Neural crest cell (in vitro differentiated cells): ENCODE data around the gene BEND4. TPM values are rescaled to one million over a fixed set of nuclear protein-coding genes. Genes with fewer than 3 reads are reported as not detected.

ENCODE experiments used
- DNase-seq: peaks from one replicate; pipeline ENCODE4 v3.0.0; 2021; ENCODE audit warnings: low read depth, mixed read lengths, low spot score
- H3K27ac Mint-ChIP-seq: one replicate; pipeline ENCODE4 v1.8.0; 2021; ENCODE audit warnings: mild to moderate bottlenecking, mixed read lengths; ENCODE audit not compliant: unreplicated experiment
- H3K27me3 Mint-ChIP-seq: 2 replicates; pipeline ENCODE4 v1.8.0; 2021; ENCODE audit warnings: low read depth, mild to moderate bottlenecking, mixed read lengths
- H3K36me3 Mint-ChIP-seq: 2 replicates; pipeline ENCODE4 v1.8.0; 2021; ENCODE audit warnings: low read depth, mild to moderate bottlenecking, mixed read lengths
- H3K4me1 Mint-ChIP-seq: 2 replicates; pipeline ENCODE4 v1.8.0; 2021; ENCODE audit warnings: mixed read lengths
- H3K4me3 Mint-ChIP-seq: one replicate; pipeline ENCODE4 v1.8.0; 2021; ENCODE audit warnings: mild to moderate bottlenecking, mixed read lengths
- H3K9me3 Mint-ChIP-seq: 2 replicates; pipeline ENCODE4 v1.8.0; 2021; ENCODE audit warnings: mixed read lengths
- total RNA-seq: library from RNA; stranded (reverse); gene quantifications from 2 replicates; pipeline ENCODE4 v1.2.1, GENCODE V29; 2021
- TF ChIP-seq, protein P1 (sequence below): fragments of 200-600 bp; sonication (generic); conservative IDR thresholded peaks from 2 replicates; pipeline ENCODE4 v1.5.0; 2021; ENCODE audit warnings: antibody characterized with exemption, mild to moderate bottlenecking

The BEND4 gene
- total RNA-seq, 1 donor from 2014 or later, result 0.40 TPM

DNA sequence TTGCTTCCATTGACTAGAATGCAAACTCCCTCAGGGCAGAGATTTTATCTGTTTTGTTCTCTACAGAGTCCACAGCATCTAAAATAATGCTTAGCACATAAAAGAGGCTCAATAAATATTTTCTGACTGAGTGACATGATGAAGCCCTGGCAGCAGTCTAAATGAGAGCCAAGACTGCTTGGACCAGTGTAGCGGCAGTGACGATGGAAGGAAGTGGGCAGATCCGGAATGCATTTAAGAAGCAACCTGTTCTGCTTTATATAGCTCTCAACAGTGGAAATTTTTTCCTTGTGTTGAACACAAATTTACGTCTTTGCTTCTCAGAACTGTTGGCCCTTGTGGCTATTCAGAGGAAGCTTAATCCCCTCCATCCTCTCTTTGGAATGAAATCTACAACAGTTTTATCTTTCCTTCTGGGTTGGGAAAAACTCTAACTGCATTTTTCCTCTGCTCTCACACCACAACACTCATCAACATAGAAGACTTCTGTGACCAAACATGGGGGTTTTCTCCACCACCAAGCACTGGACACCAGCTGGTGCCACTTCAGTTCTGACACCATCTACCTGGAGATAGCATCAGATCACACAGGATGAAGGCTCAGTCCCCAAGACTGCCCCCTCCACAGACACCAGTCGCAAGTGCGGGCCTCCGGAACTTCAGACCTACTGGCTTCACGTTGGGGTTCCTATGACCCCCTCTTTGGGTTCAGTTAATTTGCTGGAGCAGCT lies 7.0 kb upstream of the BEND4 start:
- H3K36me3 Mint-ChIP-seq, result no peaks in the 10 kb centered on the region
- peaks cover 42% of the 10 kb centered on the region for H3K27me3 Mint-ChIP-seq
- DNase-seq, result no peak
- peaks cover 4% of the 10 kb centered on the region for H3K9me3 Mint-ChIP-seq
- TF ChIP-seq, protein P1, sequence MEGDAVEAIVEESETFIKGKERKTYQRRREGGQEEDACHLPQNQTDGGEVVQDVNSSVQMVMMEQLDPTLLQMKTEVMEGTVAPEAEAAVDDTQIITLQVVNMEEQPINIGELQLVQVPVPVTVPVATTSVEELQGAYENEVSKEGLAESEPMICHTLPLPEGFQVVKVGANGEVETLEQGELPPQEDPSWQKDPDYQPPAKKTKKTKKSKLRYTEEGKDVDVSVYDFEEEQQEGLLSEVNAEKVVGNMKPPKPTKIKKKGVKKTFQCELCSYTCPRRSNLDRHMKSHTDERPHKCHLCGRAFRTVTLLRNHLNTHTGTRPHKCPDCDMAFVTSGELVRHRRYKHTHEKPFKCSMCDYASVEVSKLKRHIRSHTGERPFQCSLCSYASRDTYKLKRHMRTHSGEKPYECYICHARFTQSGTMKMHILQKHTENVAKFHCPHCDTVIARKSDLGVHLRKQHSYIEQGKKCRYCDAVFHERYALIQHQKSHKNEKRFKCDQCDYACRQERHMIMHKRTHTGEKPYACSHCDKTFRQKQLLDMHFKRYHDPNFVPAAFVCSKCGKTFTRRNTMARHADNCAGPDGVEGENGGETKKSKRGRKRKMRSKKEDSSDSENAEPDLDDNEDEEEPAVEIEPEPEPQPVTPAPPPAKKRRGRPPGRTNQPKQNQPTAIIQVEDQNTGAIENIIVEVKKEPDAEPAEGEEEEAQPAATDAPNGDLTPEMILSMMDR, result no peak
- no peak overlapping the region for H3K4me3 Mint-ChIP-seq
- no peaks in the 10 kb centered on the region for H3K4me1 Mint-ChIP-seq
- H3K27ac Mint-ChIP-seq, result no peak overlapping the region

DNA sequence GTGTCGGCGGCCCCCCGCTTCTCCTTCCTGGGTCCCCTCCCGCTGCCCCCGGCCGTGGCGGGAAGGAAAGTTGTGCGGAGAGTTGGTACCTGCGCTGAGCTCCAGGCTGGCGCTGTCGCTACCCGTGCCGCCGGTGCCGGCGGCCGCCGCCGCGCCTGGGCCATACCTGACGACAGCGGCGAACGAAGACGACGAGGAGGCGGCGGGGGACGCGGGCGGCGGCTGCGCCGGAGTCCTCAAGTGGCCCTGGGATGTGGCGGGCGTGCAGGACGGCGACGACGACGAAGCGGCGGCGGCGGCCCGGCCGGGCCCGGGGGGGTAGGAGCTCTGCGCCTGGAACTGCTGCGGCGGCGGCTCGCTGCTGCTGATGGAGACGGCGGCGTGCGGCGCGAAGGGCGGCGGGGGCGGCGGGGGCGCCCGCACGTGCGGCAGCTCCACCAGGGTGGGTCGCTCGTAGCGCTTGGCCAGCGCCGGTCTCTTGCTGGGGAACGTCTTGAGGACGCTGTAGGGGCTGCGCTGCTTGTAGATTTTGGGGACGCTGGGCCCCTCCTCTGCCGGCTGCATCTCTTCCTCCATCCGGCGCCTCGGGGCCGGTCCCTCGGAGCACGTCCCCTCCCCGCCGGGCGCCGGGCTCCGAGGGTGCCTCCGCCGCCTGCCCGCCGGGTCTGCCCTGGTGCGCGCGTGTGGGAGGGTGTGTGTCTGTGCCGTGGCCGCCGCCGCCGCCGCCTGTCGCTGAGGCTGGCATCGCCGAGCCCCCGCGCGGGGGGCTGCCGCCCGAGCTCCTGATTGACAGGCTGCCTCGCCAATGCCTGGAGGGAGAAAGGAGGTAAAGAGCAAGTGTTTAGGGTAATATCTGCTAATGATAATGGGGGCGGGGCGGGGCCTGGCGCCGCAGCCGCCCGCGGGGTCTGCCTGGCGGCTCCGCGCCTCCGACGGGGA lies 618 bp downstream of the BEND4 start:
- peak; percentile 51 for DNase-seq
- peaks cover 16% of the 10 kb centered on the region for H3K4me1 Mint-ChIP-seq
- H3K27me3 Mint-ChIP-seq, result peaks cover 90% of the 10 kb centered on the region
- no peaks in the 10 kb centered on the region for H3K9me3 Mint-ChIP-seq
- H3K4me3 Mint-ChIP-seq, result peak overlapping the region; percentile 90
- no peak overlapping the region for H3K27ac Mint-ChIP-seq
- TF ChIP-seq, protein P1, result no peak
- peaks cover 4% of the 10 kb centered on the region for H3K36me3 Mint-ChIP-seq

DNA sequence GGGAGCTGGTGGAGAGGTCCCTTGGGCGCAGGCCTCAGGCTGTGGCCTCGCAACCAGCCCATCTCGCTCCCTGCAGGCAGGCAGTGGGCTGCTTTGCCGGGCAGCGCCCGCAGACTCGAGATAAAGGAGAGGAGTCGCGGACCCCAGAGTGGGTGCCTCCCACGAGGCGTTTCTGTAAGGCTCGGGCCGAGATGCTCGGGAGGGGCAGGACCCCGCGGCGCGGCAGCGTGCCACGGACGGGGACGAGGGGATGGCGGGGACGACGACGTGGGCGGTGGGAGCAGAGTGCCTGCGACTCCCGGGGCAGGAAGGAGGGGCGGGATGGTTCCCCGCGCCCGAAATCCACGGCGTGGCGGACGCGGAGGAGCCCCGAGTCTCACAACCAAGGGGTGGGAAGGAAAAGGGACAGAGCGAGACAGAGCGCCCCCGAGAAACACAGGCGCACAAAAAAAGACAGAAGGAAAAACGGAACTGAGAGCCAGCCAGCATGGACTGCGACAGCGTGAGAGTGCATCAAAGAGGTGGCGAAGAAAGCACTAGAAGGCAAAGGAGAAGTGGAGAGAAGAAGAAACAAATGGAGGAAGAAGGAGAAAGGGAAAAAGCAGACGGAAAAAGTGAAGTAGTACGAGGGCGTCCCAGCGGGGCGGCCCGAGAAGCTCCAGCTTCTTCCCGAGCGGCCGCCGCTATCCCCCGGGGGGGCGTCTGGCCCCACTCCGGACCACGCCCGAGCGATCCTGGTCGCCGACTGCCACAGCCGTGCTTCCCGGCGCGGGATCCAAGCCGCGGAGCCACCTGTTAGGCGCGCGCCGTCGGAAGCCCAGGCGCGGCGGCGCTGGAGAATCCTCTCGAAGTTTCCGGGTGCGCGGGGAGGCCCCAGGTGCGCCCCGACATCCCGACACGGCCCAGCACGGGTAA lies 1.5 kb downstream of the BEND4 start:
- Mint-ChIP-seq H3K4me3 (peak overlapping the region; percentile 82), H3K9me3 (no peaks in the 10 kb centered on the region), H3K36me3 (peaks cover 4% of the 10 kb centered on the region), H3K4me1 (peaks cover 16% of the 10 kb centered on the region), H3K27me3 (peaks cover 94% of the 10 kb centered on the region), H3K27ac (no peak overlapping the region)
- TF ChIP-seq, protein P1, result no peak
- DNase-seq, result peak; percentile 2

DNA sequence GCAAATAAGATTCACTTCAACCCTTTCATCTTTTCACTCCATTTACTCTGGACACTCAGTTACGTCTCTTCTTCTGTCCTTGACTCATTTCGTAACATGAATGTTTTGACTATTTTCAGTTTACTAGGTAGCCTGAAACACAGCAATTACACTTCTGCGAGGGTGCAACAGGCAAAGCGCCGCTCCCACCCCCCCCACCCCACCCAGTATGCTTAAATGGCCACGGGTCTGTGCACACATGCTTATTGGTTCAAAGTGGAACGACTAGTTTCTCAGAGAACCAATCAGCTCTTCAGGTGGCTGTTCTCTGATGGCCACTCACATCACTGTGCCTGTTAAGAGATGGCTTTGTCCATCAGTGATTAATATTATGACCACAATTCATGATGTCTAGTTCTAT lies 3.5 kb downstream of the BEND4 start:
- Mint-ChIP-seq H3K27ac (no peak overlapping the region), H3K36me3 (peaks cover 4% of the 10 kb centered on the region), H3K4me1 (peaks cover 16% of the 10 kb centered on the region), H3K27me3 (peaks cover 87% of the 10 kb centered on the region), H3K4me3 (peak overlapping the region; percentile 82), H3K9me3 (no peaks in the 10 kb centered on the region)
- TF ChIP-seq, protein P1, result no peak
- no peak for DNase-seq

DNA sequence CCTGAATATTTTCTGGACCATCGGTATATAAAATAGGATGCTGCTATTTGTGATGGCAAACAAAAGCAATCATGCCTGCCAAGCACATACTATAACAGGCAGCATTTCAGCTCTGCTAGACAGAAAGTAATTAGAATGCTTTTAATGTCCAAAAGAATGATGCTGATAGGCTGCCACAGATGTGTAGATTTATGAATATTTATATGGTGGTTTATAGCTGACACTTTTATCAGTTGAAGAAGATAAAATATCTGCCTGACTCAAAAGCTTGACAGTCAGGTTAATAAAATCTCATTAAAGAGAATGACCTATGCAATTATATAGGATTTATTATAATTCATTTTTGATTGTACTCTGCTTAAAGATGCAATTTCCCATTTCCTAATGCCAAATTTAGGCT lies 4.0 kb downstream of the BEND4 start:
- H3K4me3 Mint-ChIP-seq, result no peak overlapping the region
- DNase-seq, result no peak
- no peaks in the 10 kb centered on the region for H3K9me3 Mint-ChIP-seq
- peaks cover 4% of the 10 kb centered on the region for H3K36me3 Mint-ChIP-seq
- peaks cover 83% of the 10 kb centered on the region for H3K27me3 Mint-ChIP-seq
- peaks cover 16% of the 10 kb centered on the region for H3K4me1 Mint-ChIP-seq
- no peak overlapping the region for H3K27ac Mint-ChIP-seq
- TF ChIP-seq, protein P1, result no peak
